ENCODE data around the gene NUAK2.

GRCh38 chr1:205315008-205315618, 6.4 kb downstream of the NUAK2 start:
- TF ChIP-seq CTCF (IDR thresholded peaks at IDR 0.05), result no peak
- TF ChIP-seq POLR2A (IDR thresholded peaks at IDR 0.05), result no peak
